NK-92 (cell line): Measurements from ENCODE around the gene ARPC2.

Source experiments
- DNase-seq: peaks from one replicate; lab custom pipeline; 2025; ENCODE audit not compliant: unreplicated experiment; lab: John Stamatoyannopoulos, UW

ARPC2 gene

GRCh38 chr2:218216336-218216673 lies 684 bp upstream of the ARPC2 start:
- DNase-seq, result no peak

DNA sequence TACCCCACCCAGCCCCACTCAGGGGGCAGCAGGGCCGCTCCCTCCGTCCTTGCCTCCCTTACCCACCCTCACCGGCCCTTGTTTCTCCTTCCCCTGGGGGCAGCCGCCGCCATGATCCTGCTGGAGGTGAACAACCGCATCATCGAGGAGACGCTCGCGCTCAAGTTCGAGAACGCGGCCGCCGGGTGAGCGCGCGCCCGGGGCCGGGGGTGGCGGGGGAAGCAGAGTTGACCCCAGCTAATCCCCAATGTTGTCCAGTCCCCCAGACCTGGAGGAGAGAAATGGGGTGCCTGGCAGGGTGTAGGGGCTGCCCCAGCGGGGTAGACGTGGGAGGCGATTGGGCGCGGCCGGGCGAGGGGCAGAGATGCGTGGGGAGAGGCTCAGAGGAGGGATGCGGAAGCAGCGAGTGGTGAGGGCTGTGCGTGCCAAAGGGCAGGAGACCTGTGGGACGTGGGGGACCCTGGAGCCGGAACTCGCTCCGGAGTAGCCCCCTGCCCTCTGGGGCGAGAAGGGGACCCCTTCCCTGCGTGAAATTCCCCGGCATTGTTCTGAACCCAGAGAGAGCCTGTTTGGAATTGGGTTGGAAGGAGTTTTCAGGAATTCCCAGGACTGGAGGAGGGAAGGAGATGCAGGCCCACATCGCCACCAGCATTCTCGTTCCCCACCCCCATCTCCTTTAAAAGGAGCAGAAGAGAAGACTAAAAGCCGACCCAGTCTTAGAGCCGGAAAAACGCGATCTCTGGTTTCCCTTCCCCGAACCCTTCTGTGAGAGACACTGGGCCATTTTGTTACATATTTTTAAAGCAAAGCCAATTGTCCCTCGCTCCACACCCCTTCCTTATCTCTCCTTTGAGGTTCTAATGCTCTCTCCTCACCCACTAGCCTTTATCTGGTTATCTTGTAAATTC lies 625 bp downstream of the ARPC2 start:
- no peak for DNase-seq

- no peak for DNase-seq
Measured at GRCh38 chr2:218218268-218219185, 1.5 kb downstream of the ARPC2 start.

DNA sequence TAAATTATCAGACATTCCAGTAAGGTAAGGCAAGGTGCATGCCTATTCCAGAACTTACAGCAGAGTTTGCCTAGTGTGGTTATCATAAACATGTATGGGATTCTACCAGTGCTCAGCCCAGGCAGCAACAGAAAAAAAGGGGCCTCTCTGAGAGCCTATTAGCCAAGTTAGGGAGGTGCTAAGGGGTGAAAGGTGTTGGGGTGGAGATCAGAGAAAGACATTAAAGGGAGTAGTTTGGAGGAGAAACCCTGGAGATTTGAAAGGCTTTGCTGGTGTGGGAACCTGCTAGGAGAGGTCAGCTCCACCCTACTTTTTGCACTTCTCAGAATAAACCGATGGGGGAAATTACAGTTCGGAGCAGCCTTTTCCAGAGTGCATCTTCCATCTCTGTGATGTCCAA lies 2.9 kb downstream of the ARPC2 start:
- no peak for DNase-seq

DNA sequence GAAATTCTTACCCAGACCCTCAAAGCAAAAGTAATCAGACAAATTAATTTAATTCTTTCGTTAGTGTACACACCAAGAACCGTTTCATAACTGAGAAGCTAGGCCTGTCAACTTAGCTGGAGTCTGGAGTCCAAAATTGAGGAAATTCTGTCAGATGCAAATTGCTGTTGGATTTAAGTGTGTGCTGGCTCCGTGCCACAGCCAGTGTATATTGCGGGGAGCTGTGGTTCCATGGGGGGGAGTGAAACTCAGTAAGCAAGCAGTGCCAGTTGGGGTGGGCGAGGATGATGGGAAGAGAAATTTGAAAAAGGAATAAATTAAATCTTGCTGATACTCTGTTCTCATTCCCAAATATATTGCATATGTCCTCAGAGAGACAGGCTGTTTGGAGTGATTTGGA lies 4.0 kb downstream of the ARPC2 start:
- no peak for DNase-seq

- DNase-seq, result no peak
Measured at GRCh38 chr2:218223046-218223445, 6.1 kb downstream of the ARPC2 start.

DNA sequence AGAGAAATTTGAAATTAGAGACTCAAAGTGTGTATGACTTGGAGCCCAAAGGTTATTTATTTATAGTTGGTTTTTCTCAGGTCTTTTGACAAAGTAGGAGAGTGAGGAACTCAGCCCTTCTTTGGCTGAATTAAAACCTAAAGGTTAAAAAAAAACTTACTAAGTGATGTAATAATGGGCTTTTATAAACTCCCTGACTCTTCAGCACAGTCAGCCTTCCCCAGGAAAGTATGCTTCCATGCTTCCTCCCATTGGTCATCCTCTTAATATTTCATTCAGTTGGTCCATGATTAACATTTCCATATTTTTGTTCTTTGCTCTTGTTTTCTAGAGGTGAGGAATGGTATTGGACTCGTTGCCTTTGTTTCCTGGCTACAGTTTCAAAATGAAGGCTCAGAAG lies 7.2 kb downstream of the ARPC2 start:
- DNase-seq, result no peak

- DNase-seq, result no peak
Measured at GRCh38 chr2:218226903-218227302, 9.9 kb downstream of the ARPC2 start.

DNA sequence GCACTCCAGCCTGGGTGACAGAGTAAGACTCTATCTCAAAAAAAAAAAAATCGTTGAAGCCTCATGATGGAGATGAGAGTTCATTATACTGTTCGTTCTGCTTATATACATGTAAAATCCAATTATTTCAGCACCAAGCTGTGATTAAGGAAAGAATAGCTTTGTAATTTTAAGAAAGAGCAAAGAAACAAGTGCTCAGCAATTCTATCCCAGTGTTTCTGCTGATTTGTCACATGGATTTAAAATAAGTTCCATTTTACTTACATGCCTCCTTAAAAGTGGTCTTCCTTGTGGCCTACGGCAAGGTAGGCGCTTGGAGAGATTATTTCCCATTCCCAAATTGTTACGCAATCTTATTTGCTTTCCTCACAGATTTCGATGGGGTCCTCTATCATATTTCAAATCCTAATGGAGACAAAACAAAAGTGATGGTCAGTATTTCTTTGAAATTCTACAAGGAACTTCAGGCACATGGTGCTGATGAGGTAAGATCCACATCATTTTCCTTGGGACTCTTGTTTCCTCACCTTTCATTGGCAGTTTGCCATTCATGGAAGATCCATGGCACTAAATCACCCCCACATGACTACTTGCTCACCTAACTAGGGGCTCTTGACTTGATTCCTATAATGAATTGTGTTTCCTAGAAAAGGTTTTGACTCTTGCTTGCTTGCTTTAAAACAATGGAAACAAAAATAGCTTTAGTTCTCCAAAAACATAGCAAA lies 11.5 kb downstream of the ARPC2 start:
- no peak for DNase-seq

GRCh38 chr2:218229239-218229638 lies 12.2 kb downstream of the ARPC2 start:
- DNase-seq, result no peak

DNA sequence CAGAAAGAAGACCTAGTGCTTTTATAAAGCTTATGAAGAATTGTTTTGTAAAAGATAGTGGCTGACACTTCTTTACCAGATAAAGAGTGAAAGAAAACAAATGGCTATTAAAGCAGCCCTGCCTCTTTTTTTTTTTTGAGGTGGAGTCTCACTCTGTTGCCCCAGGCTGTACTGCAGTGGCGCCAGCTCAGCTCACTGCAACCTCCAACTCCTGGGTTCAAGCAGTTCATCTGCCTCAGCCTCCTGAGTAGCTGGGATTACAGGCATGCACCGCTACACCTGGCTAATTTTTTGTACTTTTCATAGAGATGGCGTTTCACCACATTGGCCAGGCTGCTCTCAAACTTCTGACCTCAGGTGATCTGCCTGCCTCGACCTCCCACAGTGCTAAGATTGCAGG lies 12.9 kb downstream of the ARPC2 start:
- no peak for DNase-seq

DNA sequence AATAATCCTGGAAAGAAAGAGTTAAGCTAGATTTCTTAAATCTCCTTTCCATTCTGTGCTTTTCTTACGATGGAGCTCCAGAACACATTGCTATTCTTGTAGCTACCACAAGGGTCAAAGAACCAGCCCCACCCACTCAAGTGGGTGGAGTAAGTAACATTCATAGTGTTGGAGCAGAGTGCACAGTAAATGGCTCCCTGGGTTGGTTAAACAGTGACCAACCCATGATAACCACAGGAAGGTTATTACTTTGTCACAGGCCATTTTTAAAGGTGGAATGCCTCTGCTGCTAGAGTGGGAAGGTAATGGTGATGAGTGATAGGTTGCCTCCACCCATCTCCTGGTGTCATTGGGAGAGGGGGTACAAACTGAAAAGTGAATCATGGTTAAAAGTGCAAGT lies 13.9 kb downstream of the ARPC2 start:
- DNase-seq, result no peak

DNA sequence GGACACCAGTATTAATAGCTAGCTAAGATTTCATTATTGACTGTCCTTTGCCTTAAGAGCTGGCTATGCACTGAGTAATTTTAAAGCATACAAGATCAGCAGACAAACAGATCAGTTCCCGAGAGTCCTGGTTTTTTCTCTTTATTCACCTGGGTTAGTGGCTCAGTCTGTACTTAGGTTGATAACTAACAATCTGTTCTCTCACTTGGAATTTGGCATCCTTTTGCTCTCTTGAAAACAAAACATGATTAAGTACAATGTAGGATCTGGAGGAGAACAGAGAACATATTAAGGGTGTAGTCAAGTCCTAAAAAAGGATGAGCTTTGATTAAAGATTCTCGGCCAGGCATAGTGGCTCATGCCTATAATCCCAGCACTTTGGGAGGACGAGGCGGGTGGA lies 16.6 kb downstream of the ARPC2 start:
- DNase-seq, result no peak

- no peak for DNase-seq
Measured at GRCh38 chr2:218234521-218234920, 17.5 kb downstream of the ARPC2 start.

- DNase-seq, result no peak
Measured at GRCh38 chr2:218235017-218235416, 18.0 kb downstream of the ARPC2 start.

DNA sequence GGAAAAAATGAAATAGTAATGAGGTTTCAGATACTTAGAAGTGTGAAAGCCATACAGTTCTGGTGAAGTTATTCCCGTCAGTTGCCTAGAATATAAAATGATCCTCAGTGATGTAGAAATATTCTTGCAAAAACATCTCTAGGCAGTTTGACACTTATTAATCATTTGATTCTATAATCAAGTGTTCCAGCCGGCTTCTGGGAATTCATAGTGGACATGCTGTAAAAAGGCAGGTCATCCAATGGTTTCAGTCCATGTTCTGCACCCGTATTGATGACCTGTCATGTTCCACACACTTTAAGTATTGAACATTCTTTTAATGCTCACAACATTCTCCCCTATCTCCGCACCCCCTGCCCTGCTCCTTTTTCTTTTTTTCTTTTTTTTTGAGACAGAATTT lies 19.8 kb downstream of the ARPC2 start:
- DNase-seq, result no peak

DNA sequence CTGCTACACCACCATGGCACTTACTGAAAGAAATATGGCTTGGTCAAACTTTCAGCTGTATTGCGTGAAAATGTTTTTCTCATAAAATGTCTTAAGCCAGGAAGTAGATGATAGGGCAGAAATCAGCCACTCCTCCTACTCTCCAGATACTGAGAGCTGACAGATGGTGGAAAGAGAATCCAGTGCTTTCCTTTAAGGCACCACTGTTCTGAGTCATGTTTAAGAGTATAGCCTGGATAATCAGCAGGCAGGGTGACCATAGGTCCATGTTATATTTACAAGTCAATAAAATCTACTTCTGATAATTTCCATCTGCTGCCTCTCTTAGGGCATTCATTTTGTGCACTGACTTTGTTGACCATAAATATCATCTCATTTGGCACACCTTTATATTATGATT lies 21.9 kb downstream of the ARPC2 start:
- no peak for DNase-seq

- DNase-seq, result no peak
Measured at GRCh38 chr2:218244204-218244603, 27.2 kb downstream of the ARPC2 start.

GRCh38 chr2:218244665-218245064 lies 27.7 kb downstream of the ARPC2 start:
- no peak for DNase-seq

DNA sequence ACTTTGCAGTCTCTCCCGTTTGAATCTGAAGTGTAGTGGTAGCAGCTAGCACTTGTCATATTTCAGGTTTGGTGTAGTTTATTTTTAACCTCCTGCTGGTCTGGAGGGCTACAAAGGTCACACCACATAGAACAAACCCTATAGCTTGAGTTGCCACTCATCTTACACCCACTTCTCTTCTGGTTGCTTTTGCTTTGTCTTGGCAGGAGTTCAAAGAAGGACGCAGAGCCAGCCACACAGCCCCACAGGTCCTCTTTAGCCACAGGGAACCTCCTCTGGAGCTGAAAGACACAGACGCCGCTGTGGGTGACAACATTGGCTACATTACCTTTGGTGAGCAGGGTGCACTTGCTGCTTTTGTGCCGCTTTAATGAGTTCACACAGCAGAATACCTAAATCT lies 28.2 kb downstream of the ARPC2 start:
- no peak for DNase-seq

DNA sequence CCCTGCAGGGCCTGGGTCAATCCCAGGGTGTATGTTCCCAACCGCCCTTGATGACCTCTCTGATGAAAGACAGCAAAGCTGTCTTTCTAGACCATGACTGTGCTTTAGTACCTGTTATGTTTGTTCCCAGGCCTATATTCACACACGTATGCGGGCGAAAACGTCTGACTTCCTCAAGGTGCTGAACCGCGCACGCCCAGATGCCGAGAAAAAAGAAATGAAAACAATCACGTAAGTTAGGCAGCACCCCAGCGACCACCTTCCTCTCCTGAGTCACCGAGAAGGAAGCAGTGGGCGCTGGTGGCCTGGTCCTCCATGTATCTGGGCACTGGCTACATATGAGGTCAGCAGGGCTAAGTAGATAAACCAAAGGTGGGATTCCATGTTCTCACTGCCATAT lies 32.7 kb downstream of the ARPC2 start:
- no peak for DNase-seq
